Smooth muscle cell (in vitro differentiated cells): ENCODE data around the gene ALLC. TPM values are rescaled to one million over a fixed set of nuclear protein-coding genes. Genes with fewer than 3 reads are reported as not detected.

Source experiments
- DNase-seq: peaks from one replicate; lab custom pipeline; 2025; ENCODE audit not compliant: unreplicated experiment; lab: John Stamatoyannopoulos, UW
- H2AFZ ChIP-seq: fragments of 200-600 bp; sonication (generic); 2 replicates; pipeline ENCODE4 v1.6.0; 2016; ENCODE audit warnings: antibody characterized with exemption, low read depth, mild to moderate bottlenecking
- H3F3A ChIP-seq: fragments of 200-600 bp; sonication (generic); 2 replicates; pipeline ENCODE4 v1.6.0; 2017; ENCODE audit warnings: antibody characterized with exemption, low read depth
- H3K27ac ChIP-seq: fragments of 200-600 bp; sonication (generic); 2 replicates; pipeline ENCODE4 v1.5.1; 2016; ENCODE audit warnings: low read depth, mild to moderate bottlenecking
- H3K27me3 ChIP-seq: fragments of 200-600 bp; sonication (generic); 2 replicates; pipeline ENCODE4 v1.6.1; 2016; ENCODE audit warnings: low read depth, mild to moderate bottlenecking
- H3K36me3 ChIP-seq: fragments of 200-600 bp; sonication (generic); 2 replicates; pipeline ENCODE4 v1.5.1; 2016; ENCODE audit warnings: low read depth
- H3K4me1 ChIP-seq: fragments of 200-600 bp; sonication (generic); 2 replicates; pipeline ENCODE4 v1.5.1; 2016; ENCODE audit warnings: low read depth
- H3K4me2 ChIP-seq: fragments of 200-600 bp; sonication (generic); 2 replicates; pipeline ENCODE4 v1.6.0; 2016; ENCODE audit warnings: mild to moderate bottlenecking
- H3K4me3 ChIP-seq: fragments of 200-600 bp; sonication (generic); 2 replicates; pipeline ENCODE4 v1.5.1; 2016; ENCODE audit warnings: mild to moderate bottlenecking
- H3K79me2 ChIP-seq: fragments of 200-600 bp; sonication (generic); 2 replicates; pipeline ENCODE4 v1.6.0; 2016; ENCODE audit warnings: low read depth, mild to moderate bottlenecking
- H3K9ac ChIP-seq: fragments of 200-600 bp; sonication (generic); 2 replicates; pipeline ENCODE4 v1.6.0; 2016; ENCODE audit warnings: low read depth
- H3K9me3 ChIP-seq: fragments of 200-600 bp; sonication (generic); replicated peaks from 2 replicates; pipeline ENCODE4 v1.5.1; 2016; ENCODE audit warnings: low read depth
- H4K20me1 ChIP-seq: fragments of 200-600 bp; sonication (generic); 2 replicates; pipeline ENCODE4 v1.6.0; 2016; ENCODE audit warnings: low read depth
- CTCF ChIP-seq: fragments of 200-600 bp; sonication (generic); IDR thresholded peaks from 2 replicates; pipeline ENCODE4 v1.5.1; 2017; ENCODE audit warnings: borderline replicate concordance, mild to moderate bottlenecking, antibody characterized with exemption; ENCODE audit not compliant: insufficient read depth, poor library complexity, severe bottlenecking
- WGBS: methylation state at CpG from one replicate; pipeline ENCODE4 v1.1.7; 2016; ENCODE audit warnings: low lambda C conversion rate; 5-methylcytosine and 5-hydroxymethylcytosine counted together
- polyA plus RNA-seq: library from polyadenylated mRNA; unstranded; fragments of >200 nt; fragmentation: Nextera tagmentation; extraction: Ambion mirVana; gene quantifications from 2 replicates; pipeline ENCODE4 v1.2.1, GENCODE V29; 2016
- total RNA-seq: library from RNA; depleted of rRNA; stranded (reverse); fragments of >200 nt; gene quantifications from 2 replicates; pipeline ENCODE4 v1.2.3, GENCODE V29; 2014

ALLC gene
- total and polyA plus RNA-seq, 2 experiments from 2014 or later, result not detected

- Histone ChIP-seq H3K27ac (no peak overlapping the region), H3K9me3 (no peaks in the 10 kb centered on the region), H3K79me2 (no peaks in the 10 kb centered on the region), H3K4me2 (no peak overlapping the region), H4K20me1 (no peaks in the 10 kb centered on the region), H3K4me3 (no peak overlapping the region), H2AFZ (no peak overlapping the region), H3K4me1 (no peaks in the 10 kb centered on the region), H3F3A (no peaks in the 10 kb centered on the region), H3K27me3 (no peaks in the 10 kb centered on the region), H3K9ac (no peak overlapping the region), H3K36me3 (no peaks in the 10 kb centered on the region)
- no peak for DNase-seq
- WGBS, result 93% methylated on average over 30 of the region's 30 CpGs
- TF ChIP-seq CTCF, result no peak
Measured at GRCh38 chr2:3637692-3638455, 20.1 kb upstream of the ALLC start.

DNA sequence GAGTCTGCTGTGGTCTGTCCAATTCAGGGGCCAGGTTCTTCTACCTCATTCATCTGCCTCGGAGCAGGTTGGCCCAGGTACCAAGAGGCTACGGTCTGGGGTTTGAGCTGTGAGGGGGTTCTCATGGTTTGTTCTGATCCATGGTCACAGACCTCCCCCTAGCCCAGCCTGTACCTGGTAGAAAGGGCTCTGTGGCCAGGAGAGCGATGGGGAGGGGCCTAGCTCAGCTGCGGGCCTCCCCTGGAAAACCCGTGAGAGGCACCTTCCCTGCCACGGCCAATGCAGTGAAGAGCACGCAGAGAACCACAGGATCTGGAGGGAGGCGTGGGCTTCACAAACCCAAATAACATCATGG, 19.6 kb upstream of the ALLC start:
- Histone ChIP-seq H2AFZ (no peak overlapping the region), H3F3A (no peaks in the 10 kb centered on the region), H3K4me1 (no peaks in the 10 kb centered on the region), H3K4me2 (no peak overlapping the region), H4K20me1 (no peaks in the 10 kb centered on the region), H3K27ac (no peak overlapping the region), H3K9ac (no peak overlapping the region), H3K79me2 (no peaks in the 10 kb centered on the region), H3K9me3 (no peaks in the 10 kb centered on the region), H3K4me3 (no peak overlapping the region), H3K27me3 (no peaks in the 10 kb centered on the region), H3K36me3 (no peaks in the 10 kb centered on the region)
- no peak for TF ChIP-seq CTCF
- 88% methylated on average over 8 of the region's 8 CpGs for WGBS
- DNase-seq, result no peak

GRCh38 chr2:3639015-3639630, 18.9 kb upstream of the ALLC start:
- Histone ChIP-seq H3K9me3 (no peaks in the 10 kb centered on the region), H3K27ac (no peak overlapping the region), H3K4me1 (no peaks in the 10 kb centered on the region), H3K79me2 (no peaks in the 10 kb centered on the region), H4K20me1 (no peaks in the 10 kb centered on the region), H3K27me3 (no peaks in the 10 kb centered on the region), H3K36me3 (no peaks in the 10 kb centered on the region), H3K4me2 (no peak overlapping the region), H3K9ac (no peak overlapping the region), H3F3A (no peaks in the 10 kb centered on the region), H2AFZ (no peak overlapping the region), H3K4me3 (no peak overlapping the region)
- no peak for DNase-seq
- TF ChIP-seq CTCF, result no peak
- WGBS, result 87% methylated on average over 10 of the region's 10 CpGs
